ENCODE data around the gene PF4V1.

- TF ChIP-seq CHD1 (IDR thresholded peaks at IDR 0.05; ENCODE audit: low read length) (no peak), SP1 (CRISPR knock-in tag; IDR thresholded peaks at IDR 0.05) (no peak), TFE3 (CRISPR knock-in tag; IDR thresholded peaks at IDR 0.05) (no peak), ETV6 (IDR thresholded peaks at IDR 0.05; ENCODE audit: borderline replicate concordance in 1 of 2, low read depth in 2 of 2, low read length in 1 of 2) (no peak), ETV6 (CRISPR knock-in tag; IDR thresholded peaks at IDR 0.05; ENCODE audit: borderline replicate concordance) (no peak), KLF1 (tag; IDR thresholded peaks at IDR 0.05) (no peak), HNRNPLL (IDR thresholded peaks at IDR 0.05; ENCODE audit: low read depth, low read length, poor library complexity, severe bottlenecking) (no peak), ELF4 (CRISPR knock-in tag; IDR thresholded peaks at IDR 0.05) (no peak), KHSRP (IDR thresholded peaks at IDR 0.05) (no peak), XRCC4 (IDR thresholded peaks at IDR 0.05; ENCODE audit: extremely low read depth, insufficient read depth, insufficient read length) (no peak), MTA1 (IDR thresholded peaks at IDR 0.05; ENCODE audit: borderline replicate concordance) (no peak), CTCF (IDR thresholded peaks at IDR 0.05 in 2 of 3, conservative IDR thresholded peaks at IDR 0.05 in 1 of 3; ENCODE audit: insufficient read depth in 2 of 3, low read depth in 1 of 3, low read length in 3 of 3) (no peak)
Observed at GRCh38 chr4:73902817-73903547, 49.9 kb downstream of the PF4V1 start.
